K562 (cell line): Measurements from ENCODE around the gene ZNF276. TPM values are rescaled to one million over a fixed set of nuclear protein-coding genes. Genes with fewer than 3 reads are reported as not detected.

ENCODE experiments used
- BCL6 ChIP-seq: fragments of 250-450 bp; sonication (Bioruptor Pico); IDR thresholded peaks from 2 replicates; pipeline ENCODE4 v1.4.0; 2020
- CHCHD3 ChIP-seq: fragments of 250-450 bp; sonication (Bioruptor Pico); IDR thresholded peaks from 2 replicates; pipeline ENCODE4 v2.1.2; 2022; ENCODE audit warnings: mild to moderate bottlenecking
- HDAC1 ChIP-seq, 2 experiments: fragments of 450-650 bp; IDR thresholded peaks; 2 replicates each; pipeline ENCODE4 v1.6.1; 2016 to 2017; ENCODE audit warnings: inconsistent platforms in 1 of 2, mild to moderate bottlenecking in 1 of 2, moderate library complexity in 1 of 2
- MYC ChIP-seq, 2 experiments: fragments of 250-450 bp in 1 of 2; sonication (Bioruptor Pico) in 1 of 2; IDR thresholded peaks; 2 replicates each; pipeline versions ENCODE4 v1.5.1 to v1.6.1; 2012 to 2021; ENCODE audit warnings: low read depth in 2 of 2, borderline replicate concordance in 1 of 2, improper control_type of control experiment in 1 of 2, low read length in 1 of 2, mild to moderate bottlenecking in 1 of 2, moderate library complexity in 1 of 2
- PHF20 ChIP-seq: fragments of 450-650 bp; IDR thresholded peaks from 2 replicates; pipeline ENCODE4 v1.6.1; 2018; ENCODE audit not compliant: partially characterized antibody
- PTBP1 ChIP-seq: fragments of 200-400 bp; formaldehyde crosslinking; IDR thresholded peaks from 2 replicates; pipeline ENCODE4 v1.6.1; 2017; ENCODE audit warnings: low read depth, low read length
- SIN3A ChIP-seq, 2 experiments: fragments of 150-350 bp in 1 of 2; IDR thresholded peaks; 2 replicates each; pipeline ENCODE4 v1.6.1; 2011 to 2016; ENCODE audit warnings: borderline replicate concordance in 2 of 2, low read depth in 2 of 2, low read length in 2 of 2, mild to moderate bottlenecking in 2 of 2, moderate library complexity in 2 of 2; ENCODE audit not compliant: control insufficient read depth in 1 of 2
- SMARCA5 ChIP-seq: fragments of 450-650 bp; IDR thresholded peaks from 2 replicates; pipeline ENCODE4 v1.6.1; 2016
- SP1 ChIP-seq: sonication (generic); formaldehyde crosslinking; IDR thresholded peaks from 2 replicates; pipeline ENCODE4 v1.8.1; 2022; ENCODE audit warnings: mild to moderate bottlenecking, missing genetic modification reagents
- SP2 ChIP-seq: IDR thresholded peaks from 2 replicates; pipeline ENCODE4 v1.6.1; 2011; ENCODE audit warnings: mild to moderate bottlenecking, low read depth, low read length, moderate library complexity; ENCODE audit not compliant: poor library complexity, severe bottlenecking; ENCODE audit errors: extremely low read depth
- TAF1 ChIP-seq: IDR thresholded peaks from 2 replicates; pipeline ENCODE4 v1.6.1; 2011; ENCODE audit warnings: mild to moderate bottlenecking, low read length, moderate library complexity; ENCODE audit not compliant: insufficient read depth, control insufficient read depth, severe bottlenecking; ENCODE audit errors: extremely low read depth
- ZFX ChIP-seq: sonication (generic); formaldehyde crosslinking; IDR thresholded peaks from 2 replicates; pipeline ENCODE4 v1.8.0; 2022; ENCODE audit warnings: mild to moderate bottlenecking, missing genetic modification reagents, moderate library complexity
- ZNF174 ChIP-seq: fragments of 250-450 bp; sonication (Bioruptor Pico); IDR thresholded peaks from 2 replicates; pipeline ENCODE4 v1.4.0; 2020; ENCODE audit warnings: mild to moderate bottlenecking
- polyA plus RNA-seq, 8 experiments: library from polyadenylated mRNA; depleted of rRNA in 4 of 8; stranded (reverse) in 5 of 8; unstranded in 3 of 8; fragments of >200 nt; fragmentation: Nextera tagmentation in 2 of 8; fragmentation: Illumina TruSeq in 1 of 8; extraction: Ambion mirVana in 2 of 8; extraction: Trizol in 1 of 8; gene quantifications; 2 replicates each; pipeline versions ENCODE4 v1.2.1 to v1.2.3, GENCODE V29; 2011 to 2014; ENCODE audit warnings: inconsistent platforms in 1 of 8, missing spikeins in 1 of 8
- total RNA-seq, 7 experiments: library from RNA; depleted of rRNA in 6 of 7; stranded (reverse); fragments of >200 nt in 6 of 7; fragmentation: Illumina TruSeq in 2 of 7; extraction: Trizol in 2 of 7; gene quantifications; 2 replicates each; pipeline versions ENCODE4 v1.2.1 to v1.2.3, GENCODE V29; 2011 to 2021; ENCODE audit warnings: low replicate concordance in 1 of 7
- TF ChIP-seq, protein P1 (sequence below): fragments of 450-650 bp; formaldehyde crosslinking; IDR thresholded peaks from 2 replicates; pipeline ENCODE4 v1.4.0; 2020; ENCODE audit warnings: mild to moderate bottlenecking
- TF ChIP-seq, protein P2 (sequence below): fragments of 450-650 bp; IDR thresholded peaks from 2 replicates; pipeline ENCODE4 v1.6.1; 2016; ENCODE audit warnings: low read depth
- TF ChIP-seq, protein P3 (sequence below): IDR thresholded peaks from 3 replicates; pipeline ENCODE4 v1.6.1; 2011; ENCODE audit warnings: borderline replicate concordance, mild to moderate bottlenecking; ENCODE audit not compliant: insufficient read length, insufficient read depth

ZNF276 gene
- total and polyA plus RNA-seq, 9 of the 15 experiments (the other 6 are each of a cell fraction or from before 2014, with no cell fraction given): 0.49 to 43.9 (median 15.8) TPM

DNA sequence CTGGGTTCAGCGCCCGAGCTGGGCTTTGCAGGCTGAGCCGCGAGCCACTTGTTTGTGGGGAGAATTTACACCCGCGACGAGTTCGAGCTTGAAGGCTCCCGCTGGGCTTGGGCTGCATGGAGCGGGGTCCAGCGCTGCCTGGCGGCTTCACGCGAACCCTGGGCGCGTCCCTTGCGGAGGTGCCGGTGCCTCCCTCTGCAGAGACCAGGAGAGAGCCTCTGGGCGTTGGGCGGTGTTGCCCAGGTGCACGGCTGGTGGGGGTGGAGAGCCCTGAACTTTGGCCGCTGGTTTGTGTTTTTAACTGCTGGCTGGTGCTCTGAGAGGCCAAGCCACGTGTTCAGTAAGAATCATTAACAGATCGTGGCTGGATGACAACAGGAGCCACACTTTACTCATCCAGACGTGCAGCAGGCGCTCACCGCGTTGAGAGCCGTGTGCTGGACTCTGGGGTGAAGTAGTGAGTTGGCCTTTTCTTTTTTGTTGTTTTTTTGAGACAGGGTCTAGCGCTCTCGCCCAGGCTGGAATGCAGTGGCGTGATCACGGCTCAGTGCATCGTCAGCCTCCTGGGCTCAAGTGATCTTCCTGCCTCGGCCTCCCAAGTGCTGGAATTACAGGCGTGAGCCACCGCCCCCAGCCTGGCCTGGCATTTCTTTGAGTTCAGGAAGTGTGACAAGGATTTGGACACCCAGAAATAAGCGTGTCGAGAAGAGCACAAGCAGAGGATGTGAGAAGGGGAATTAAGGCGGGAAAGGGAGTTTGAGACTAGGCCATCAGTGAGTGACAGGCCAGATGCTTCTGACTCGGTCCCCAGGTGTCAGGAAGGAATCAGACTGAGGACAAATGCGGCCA, 34.0 kb upstream of the ZNF276 start (continued):
- TF ChIP-seq, protein P1, sequence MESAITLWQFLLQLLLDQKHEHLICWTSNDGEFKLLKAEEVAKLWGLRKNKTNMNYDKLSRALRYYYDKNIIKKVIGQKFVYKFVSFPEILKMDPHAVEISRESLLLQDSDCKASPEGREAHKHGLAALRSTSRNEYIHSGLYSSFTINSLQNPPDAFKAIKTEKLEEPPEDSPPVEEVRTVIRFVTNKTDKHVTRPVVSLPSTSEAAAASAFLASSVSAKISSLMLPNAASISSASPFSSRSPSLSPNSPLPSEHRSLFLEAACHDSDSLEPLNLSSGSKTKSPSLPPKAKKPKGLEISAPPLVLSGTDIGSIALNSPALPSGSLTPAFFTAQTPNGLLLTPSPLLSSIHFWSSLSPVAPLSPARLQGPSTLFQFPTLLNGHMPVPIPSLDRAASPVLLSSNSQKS: no peak
- no peak for TF ChIP-seq SP2
- TF ChIP-seq PHF20: no peak
- no peak for TF ChIP-seq SMARCA5
- 0 out of 2 replicates have a peak, but pooled peaks have one; percentile 39 for TF ChIP-seq MYC (IDR thresholded peaks at IDR 0.05; ENCODE audit: low read depth, low read length)
- TF ChIP-seq MYC (CRISPR knock-in tag; IDR thresholded peaks at IDR 0.05; ENCODE audit: borderline replicate concordance, low read depth): no peak
- TF ChIP-seq SIN3A (IDR thresholded peaks at IDR 0.05; ENCODE audit: borderline replicate concordance in 2 of 2, control insufficient read depth in 1 of 2, low read depth in 2 of 2, low read length in 2 of 2): peak in 1 of 2 experiments; percentile 67; a peak in 2 of 4 replicates
- 0 out of 2 replicates have a peak, but pooled peaks have one; percentile 20 for TF ChIP-seq PTBP1
- TF ChIP-seq HDAC1 (IDR thresholded peaks at IDR 0.05): no peak; a peak in 1 of 4 replicates
- TF ChIP-seq, protein P2, sequence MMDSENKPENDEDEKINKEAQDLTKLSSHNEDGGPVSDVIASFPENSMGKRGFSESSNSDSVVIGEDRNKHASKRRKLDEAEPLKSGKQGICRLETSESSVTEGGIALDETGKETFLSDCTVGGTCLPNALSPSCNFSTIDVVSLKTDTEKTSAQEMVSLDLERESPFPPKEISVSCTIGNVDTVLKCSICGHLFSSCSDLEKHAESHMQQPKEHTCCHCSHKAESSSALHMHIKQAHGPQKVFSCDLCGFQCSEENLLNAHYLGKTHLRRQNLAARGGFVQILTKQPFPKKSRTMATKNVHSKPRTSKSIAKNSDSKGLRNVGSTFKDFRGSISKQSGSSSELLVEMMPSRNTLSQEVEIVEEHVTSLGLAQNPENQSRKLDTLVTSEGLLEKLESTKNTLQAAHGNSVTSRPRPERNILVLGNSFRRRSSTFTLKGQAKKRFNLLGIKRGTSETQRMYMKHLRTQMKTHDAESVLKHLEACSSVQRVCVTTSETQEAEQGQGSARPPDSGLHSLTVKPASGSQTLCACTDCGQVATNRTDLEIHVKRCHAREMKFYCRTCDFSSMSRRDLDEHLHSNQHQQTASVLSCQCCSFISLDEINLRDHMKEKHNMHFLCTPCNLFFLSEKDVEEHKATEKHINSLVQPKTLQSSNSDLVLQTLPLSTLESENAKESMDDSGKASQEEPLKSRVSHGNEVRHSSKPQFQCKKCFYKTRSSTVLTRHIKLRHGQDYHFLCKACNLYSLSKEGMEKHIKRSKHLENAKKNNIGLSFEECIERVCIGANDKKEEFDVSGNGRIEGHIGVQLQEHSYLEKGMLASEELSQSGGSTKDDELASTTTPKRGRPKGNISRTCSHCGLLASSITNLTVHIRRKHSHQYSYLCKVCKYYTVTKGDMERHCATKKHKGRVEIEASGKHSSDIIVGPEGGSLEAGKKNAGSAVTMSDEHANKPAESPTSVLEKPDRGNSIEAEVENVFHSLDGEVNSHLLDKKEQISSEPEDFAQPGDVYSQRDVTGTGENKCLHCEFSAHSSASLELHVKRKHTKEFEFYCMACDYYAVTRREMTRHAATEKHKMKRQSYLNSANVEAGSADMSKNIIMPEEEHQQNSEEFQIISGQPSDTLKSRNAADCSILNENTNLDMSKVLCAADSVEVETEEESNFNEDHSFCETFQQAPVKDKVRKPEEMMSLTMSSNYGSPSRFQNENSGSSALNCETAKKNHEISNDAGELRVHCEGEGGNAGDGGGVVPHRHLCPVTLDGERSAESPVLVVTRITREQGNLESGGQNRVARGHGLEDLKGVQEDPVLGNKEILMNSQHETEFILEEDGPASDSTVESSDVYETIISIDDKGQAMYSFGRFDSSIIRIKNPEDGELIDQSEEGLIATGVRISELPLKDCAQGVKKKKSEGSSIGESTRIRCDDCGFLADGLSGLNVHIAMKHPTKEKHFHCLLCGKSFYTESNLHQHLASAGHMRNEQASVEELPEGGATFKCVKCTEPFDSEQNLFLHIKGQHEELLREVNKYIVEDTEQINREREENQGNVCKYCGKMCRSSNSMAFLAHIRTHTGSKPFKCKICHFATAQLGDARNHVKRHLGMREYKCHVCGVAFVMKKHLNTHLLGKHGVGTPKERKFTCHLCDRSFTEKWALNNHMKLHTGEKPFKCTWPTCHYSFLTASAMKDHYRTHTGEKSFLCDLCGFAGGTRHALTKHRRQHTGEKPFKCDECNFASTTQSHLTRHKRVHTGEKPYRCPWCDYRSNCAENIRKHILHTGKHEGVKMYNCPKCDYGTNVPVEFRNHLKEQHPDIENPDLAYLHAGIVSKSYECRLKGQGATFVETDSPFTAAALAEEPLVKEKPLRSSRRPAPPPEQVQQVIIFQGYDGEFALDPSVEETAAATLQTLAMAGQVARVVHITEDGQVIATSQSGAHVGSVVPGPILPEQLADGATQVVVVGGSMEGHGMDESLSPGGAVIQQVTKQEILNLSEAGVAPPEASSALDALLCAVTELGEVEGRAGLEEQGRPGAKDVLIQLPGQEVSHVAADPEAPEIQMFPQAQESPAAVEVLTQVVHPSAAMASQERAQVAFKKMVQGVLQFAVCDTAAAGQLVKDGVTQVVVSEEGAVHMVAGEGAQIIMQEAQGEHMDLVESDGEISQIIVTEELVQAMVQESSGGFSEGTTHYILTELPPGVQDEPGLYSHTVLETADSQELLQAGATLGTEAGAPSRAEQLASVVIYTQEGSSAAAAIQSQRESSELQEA: no peak
- no peak for TF ChIP-seq ZNF174
- TF ChIP-seq, protein P3, sequence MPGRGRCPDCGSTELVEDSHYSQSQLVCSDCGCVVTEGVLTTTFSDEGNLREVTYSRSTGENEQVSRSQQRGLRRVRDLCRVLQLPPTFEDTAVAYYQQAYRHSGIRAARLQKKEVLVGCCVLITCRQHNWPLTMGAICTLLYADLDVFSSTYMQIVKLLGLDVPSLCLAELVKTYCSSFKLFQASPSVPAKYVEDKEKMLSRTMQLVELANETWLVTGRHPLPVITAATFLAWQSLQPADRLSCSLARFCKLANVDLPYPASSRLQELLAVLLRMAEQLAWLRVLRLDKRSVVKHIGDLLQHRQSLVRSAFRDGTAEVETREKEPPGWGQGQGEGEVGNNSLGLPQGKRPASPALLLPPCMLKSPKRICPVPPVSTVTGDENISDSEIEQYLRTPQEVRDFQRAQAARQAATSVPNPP: no peak
- TF ChIP-seq CHCHD3 (CRISPR knock-in tag): no peak
- no peak for TF ChIP-seq BCL6 (CRISPR knock-in tag)
- no peak for TF ChIP-seq SP1 (CRISPR knock-in tag)
- TF ChIP-seq TAF1: no peak
- TF ChIP-seq ZFX (CRISPR knock-in tag): peak; percentile 12; the same call in 1 of the 2 replicates
